Stimulated activated CD4-positive, alpha-beta T cell treated with anti-CD3 and anti-CD28 coated beads, TNF-alpha, amount 100 ng/mL, for 48 hours (primary cell): ENCODE data around the gene MAPK10.
"Not testable (repeated sequence)": the region's sequence is repeated elsewhere in the genome, so short reads cannot be mapped to it uniquely, and the experiment has no call there.

Experiments used
- DNase-seq, 3 donors: peaks; one replicate each; pipeline ENCODE4 v3.0.0-alpha.2; 2020; ENCODE audit warnings: low read depth in 3 of 3

Gene MAPK10

DNA sequence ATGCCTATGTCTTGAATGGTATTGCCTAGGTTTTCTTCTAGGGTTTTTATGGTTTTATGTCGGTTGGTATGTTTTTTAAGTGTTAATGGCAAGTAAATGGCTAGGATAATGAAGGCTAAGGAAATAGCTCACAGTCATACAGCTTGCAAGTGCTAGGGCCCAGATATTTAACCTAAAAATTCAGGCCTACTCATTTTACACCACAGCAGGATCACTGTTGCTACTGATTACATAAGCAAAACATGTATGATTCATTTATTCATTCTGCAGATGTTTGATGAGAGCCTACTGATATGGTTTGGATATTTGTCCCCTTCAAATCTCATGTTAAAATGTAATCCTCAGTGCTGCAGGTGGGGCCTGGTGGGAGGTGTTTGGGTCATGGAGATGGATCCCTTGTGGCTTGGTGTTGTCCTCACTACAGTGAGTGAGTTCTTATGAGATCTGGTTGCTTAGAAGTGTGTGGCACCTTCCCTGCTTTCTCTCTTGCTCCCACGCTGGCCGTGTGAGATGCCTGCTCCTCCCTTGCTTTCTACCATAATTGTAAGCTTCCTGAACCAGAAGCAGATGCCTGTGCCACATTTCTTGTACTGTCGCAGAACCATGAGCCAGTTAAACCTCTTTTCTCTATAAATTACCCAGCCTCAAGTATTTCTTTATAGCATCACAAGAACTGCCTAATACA, 175.5 kb downstream of the MAPK10 start:
- DNase-seq, result no peak

DNA sequence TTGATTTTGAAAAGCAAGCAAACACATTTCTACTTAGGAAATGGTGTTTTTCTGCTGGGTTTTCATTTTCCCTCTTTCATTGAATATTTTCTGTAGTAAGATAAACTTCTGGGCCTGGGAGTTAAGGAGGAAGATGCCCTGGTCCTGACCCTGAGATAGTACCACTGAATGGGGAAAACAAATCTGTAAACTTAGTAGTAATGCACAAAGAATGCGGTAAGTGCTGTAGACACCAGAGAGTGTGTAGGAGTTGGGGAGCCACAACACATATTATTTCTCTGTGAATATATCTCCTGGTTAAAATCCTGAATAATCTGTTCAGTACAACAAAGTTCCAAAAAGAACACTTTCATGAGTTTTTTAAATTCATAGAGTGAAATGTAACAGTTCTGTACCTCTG, 178.3 kb downstream of the MAPK10 start:
- DNase-seq, result no peak

DNA sequence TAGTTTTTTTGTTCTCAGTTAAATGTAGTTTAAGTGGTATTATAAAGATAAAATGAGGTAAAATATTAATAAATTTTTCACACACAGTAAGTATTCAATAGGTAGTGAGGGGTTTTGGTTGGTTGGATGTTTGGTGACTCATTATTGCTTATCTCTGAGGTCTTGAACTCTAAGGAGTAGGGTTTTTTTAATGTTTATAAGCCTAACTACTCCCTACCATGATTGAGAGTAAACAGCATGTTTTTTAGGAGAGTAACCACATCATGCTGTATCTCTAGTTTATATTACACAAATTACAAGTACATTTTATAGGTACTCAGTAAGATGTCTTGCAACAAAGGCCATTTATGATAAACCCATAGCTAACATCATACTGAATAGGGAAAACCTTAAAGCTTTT, 181.6 kb downstream of the MAPK10 start:
- DNase-seq, result no peak

DNA sequence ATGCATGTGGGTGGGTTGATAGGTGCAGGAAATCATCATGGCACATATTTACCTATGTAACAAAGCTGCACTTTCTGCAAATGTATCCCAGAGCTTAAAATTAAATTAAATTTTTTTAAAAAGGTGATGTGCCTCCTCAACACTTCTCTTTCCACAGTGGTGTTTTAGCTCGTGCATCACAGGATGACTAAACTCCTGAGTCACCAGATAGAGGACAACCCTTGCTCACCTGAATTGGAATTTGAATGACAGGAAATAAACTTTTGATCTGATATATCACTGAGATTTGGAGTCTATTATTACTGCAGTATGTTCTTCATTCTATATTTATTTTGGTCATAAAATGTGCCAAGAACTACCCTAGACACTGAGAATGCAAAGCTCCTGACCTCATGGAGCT, 185.3 kb downstream of the MAPK10 start:
- no peak for DNase-seq

DNA sequence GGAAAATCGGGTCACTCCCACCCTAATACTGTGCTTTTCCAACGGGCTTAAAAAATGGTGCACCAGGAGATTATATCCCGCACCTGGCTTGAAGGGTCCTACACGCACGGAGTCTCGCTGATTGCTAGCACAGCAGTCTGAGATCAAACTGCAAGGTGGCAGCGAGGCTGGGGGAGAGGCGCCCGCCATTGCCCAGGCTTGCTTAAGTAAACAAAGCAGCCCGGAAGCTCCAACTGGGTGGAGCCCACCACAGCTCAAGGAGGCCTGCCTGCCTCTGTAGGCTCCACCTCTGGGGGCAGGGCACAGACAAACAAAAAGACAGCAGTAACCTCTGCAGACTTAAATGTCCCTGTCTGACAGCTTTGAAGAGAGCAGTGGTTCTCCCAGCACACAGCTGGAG, 191.5 kb downstream of the MAPK10 start:
- not testable (repeated sequence) for DNase-seq

DNA sequence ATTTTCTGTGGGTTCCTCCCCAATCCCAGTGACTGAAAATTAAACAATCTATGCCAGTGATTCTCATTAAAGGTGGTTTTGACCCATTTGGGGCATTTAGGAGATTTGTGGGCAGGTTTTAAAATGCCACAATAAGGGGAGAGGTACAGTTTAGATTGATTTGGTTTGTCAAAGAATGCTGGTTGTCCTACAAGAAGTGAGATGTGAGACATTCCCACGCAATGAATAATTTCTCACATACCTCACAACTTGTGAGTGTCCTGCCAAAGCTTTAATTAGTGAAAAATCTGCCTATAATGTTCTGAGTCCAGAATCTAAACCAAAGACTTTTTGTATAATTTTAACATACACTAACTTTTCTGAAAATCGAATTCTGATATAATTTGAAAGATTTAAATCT, 199.4 kb downstream of the MAPK10 start:
- no peak for DNase-seq

DNA sequence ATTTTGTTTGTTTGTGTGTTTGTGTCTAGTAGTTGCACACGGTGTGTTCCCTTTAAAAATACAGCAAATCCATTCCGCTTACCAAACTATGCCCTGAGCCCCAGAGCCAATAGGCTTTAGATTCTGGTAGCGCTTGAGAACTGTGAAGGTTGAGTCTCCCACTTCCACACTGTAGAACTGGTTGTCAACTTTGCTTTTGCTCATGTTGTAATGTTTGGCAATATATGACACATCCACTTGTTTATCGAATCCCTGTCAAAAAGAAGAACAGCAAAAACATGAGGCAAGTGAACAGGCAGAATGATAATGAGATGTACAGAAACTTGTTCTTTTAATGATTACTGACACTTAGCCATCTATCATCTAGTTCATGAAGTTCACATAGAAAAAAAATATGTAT, 200.6 kb downstream of the MAPK10 start:
- DNase-seq, result no peak

DNA sequence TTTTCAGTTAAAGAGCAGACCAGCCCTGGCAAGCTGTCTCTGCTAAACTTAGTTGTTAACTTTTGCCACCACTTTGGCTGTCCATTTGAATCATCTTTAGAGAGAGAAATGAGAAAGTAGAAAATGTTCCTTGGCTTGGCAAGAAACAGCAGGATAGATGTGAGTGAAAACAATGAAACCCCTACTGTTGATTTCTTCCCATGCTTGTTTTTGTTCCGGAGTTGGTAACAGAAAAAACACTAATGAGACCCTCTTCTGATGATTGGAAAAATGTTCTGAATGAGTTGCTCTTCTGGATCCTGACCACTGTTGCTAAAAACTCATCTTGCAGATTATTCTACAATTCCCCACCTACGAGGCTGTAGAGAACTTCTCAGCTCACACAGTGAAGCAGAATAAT, 203.3 kb downstream of the MAPK10 start:
- no peak for DNase-seq

DNA sequence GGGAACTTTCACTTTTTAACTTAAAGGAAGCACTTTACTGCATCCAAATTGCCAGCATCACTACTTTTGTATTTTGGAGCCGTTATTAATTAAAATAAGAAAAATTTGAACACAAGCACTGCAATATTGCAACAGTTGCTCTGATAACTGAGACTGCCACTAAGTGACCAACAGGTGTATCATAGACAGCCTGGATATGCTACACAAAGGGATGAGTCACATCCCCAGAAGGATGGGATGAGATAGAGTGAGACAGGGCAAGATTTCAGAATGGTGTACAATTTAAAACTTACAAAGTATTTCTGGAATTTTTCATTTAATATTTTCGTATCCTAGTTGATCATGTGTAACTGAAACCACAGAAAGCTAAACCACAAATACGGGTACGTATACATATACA, 204.1 kb downstream of the MAPK10 start:
- no peak for DNase-seq

DNA sequence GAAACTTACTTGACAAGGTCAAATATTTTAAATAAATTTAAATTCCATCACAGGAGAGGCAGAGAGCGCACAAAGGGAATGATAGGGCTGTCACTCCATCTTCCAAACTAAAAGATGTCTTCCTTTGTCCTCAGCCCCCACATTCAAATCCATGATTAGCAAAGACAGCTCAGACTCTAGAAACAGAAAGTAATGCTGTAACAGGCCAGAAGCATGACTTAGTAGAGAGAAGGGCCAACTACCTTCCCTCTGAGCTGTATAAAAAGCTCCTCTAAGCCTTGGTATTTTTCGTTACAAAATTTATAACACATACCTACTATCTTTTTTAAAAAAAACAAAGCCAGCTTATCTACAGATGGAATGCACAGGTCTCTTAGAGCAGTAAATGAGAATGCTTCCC, 207.4 kb downstream of the MAPK10 start:
- no peak for DNase-seq

DNA sequence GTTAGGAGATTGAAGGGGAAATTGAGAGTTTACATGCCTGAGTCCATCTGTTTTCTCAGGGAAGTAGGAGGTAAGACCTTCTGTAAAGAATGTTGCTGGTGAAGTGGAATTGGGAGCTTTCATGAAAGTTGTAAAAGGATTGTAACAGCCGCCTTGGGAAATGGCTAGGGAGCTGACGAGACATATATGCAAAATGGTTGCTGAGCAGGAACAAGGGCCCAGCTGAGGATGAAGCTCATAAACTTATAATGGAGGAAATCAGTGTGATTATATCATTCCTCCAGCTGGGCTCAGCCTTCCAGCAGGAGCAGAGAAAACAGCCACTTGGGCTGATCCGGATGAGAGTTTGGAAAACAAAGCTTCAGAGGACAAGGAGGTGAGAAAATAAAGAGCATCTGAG, 208.7 kb downstream of the MAPK10 start:
- DNase-seq, result no peak

DNA sequence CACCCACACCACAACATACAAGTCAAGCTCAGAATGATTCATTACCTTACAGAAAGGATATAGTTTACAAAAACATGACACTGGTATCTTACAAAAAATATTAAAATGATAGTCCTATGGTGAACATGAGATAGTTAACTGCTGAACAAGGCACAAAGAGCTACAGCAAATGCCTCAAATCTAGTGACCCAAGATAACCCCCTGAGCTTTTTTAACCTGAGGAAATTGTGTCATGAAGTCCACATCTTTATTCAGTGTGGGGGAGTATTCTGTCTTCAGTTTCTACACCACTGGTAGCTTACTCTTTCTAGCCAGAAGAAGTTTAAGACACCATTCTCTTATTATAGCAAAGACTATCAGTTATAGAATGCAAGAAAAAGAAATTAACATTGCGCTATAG, 218.7 kb downstream of the MAPK10 start:
- DNase-seq, result no peak

DNA sequence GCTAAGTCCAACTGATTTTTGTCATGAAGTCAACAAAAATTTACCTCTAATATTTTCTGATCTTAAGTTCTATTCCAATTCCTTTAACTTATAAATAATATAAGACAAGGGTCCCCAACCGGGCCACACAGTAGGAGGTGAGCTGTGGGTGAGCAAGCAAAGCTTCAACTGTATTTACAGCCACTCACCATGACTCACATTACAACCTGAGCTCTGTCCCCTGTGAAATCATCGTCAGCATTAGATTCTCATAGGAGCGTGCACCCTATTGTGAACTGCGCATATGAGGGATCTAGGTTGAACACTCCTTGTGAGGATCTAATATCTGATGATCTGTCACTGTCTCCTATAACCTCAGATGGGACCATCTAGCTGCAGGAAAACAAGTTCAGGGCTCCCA, 227.4 kb downstream of the MAPK10 start:
- DNase-seq, result no peak

DNA sequence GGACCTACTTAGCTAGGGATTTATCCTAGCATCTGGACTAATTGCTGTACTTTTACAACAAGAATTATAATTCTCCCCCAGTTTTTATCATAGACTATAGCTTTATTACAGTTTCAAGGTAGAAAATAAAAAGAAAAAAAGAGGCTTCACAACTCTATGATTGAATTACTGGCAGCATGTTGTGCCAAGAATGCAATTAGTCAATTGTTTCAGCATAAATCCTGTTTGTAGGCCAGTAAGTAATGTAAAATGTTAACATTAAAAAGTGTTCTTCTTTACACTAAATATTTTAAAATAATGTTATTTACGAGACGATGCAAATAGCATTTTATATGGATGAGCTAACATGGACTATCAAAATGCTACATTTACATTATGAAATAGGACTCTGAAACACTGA, 228.4 kb downstream of the MAPK10 start:
- DNase-seq, result no peak

DNA sequence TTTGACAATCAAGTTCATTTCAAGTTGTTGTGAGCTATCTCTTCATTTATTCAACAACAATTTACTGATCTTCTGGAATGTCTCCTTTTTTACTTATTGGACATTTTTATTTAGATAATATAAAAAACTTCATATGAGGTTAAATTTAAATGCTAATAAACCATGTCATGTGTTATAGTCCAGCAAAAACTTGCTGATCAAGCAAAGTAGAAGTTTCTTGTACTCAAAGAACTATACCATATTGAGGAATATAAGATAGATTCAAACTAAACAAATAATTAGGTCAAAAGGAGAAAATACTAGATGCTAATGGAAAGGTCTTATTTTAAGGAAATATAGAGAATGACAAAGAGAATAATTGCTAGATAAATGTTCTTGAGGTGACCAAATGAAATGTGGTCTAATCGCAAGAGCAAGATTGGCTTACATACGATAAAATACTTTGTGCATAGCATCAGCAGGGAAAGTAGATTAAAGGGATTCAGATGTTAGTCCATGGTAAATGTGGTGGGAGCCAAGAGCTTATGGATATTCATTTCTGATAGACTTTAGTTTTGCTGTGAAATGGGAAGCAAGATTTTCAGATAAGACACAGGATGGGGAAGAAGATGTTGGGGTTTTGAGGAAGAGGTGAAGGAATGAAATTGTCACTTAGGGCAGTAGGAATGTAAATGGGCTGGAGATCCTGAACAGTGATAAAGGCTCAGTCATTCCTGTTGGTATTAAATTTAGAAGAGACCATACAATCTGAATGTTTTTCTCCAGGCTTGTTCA, 229.5 kb downstream of the MAPK10 start:
- DNase-seq, result no peak

DNA sequence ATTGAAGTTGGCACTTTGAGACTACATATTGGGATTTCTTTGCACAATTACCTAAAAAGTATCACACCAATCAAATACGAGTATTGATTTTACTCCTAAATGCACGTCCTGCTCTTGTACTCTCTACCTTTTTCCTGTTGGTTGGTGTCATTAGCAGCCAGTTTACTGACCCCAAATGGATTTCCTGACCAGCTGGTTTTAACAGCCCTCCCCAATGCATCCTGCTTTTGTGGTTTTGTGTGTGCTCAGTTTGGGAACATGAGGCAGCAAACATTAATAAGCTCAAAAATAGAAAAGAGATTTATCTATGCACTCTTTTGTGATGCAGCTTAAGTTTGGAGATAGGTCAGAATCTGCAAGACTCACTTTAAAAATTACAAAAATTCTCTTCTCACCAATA, 230.3 kb downstream of the MAPK10 start:
- no peak for DNase-seq

DNA sequence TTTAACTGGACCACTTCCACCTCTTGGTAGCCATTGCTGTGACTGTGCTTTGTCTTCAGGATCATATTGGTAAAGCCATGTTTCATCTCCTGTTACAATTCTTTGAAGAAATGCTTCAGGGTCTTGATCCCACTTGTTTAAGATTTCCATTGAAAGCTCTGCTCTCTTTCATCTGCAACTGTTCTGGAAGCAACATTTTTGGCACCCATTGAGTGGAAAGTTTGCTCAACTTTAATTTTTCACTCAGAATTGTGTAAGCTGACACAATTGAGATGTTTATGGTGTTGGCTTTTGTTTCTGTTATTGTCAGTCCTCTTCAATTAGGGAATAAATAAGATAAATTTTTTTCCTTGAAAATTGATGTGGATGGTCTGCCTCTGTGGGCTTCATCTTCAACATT, 237.4 kb downstream of the MAPK10 start:
- DNase-seq, result no peak

DNA sequence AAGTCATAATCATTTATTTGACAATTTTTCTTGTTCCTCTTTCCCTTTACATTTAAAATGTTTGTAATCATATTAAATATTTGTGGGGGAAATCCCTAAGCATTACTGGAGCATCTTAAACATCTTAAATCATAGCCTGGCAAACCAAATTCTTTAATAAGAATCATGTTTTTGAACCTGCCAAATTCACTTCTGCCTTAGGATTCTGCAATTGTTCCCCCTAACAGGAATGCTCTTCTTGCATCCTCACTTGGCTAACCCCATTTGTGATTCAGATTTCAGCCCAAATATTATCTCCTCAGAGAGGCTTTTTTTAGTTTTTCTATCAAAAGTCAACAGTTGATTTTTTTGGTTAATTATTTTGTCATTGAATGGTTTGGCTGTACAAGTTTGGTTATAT, 241.1 kb downstream of the MAPK10 start:
- DNase-seq, result no peak

DNA sequence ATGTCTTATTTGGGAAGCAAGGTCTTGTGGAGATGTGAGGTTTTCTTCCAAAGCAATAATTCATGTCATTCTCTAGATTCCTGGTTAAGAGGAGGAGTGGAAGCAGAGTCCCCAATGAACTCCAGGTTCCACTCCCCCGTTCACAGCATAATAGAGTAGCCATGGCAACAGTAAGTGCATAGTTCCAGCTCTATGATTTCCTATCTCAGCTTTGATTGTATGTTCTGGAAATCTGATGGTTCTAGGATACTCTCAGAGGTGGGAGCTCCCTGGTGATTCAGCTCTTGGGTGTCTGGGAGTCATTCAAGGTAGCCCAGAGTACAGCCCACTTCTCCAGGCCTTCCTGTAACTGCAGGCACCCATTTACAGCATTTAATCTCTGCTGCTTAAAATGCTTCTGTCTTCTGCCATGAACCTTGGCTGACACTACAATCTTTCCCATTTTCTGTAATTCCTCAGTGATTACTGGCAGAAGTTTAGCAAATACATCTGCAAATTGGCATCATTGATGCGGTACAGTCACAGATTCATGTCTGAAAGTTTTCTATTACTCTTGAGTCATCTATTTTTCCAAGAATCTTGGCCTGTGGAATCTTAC, 242.0 kb downstream of the MAPK10 start:
- no peak for DNase-seq

DNA sequence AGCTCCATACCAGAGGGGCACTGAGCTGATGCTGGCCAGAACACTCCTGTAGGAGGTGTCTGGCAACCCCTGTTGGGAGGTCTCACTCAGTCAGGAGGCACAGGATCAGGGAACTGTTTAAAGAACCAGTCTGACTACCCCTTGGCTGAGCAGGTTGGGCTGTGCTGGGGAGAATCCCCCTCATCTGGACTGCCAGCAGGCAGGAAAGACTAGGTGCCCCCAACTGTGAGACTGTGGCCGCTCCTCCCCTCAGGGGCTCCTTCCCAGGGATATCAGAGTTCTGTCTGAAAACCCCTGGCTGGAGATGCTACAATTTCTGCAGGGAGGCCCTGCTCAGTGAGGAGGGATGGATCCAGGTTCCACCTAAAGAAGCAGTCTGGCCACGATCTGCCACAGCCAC, 245.3 kb downstream of the MAPK10 start:
- no peak for DNase-seq

DNA sequence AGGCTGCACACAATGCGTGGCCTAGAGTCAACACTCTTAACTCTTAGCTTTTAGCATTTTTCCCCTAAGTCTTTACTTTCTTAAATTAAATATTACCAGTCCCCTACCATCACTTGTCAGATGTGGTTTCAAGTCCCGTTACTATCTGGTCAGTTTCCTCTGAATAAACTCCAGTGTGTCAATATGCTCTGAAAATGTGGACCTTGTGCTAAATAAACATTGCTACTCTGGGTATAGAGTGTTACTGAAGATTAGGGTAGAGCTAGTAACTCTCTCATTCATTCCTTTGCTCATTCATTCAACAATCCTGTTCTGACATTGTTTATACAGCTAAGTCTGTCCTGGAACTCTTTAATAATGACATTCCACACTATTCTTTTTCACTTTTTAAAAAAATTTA, 251.0 kb downstream of the MAPK10 start:
- DNase-seq, result no peak

DNA sequence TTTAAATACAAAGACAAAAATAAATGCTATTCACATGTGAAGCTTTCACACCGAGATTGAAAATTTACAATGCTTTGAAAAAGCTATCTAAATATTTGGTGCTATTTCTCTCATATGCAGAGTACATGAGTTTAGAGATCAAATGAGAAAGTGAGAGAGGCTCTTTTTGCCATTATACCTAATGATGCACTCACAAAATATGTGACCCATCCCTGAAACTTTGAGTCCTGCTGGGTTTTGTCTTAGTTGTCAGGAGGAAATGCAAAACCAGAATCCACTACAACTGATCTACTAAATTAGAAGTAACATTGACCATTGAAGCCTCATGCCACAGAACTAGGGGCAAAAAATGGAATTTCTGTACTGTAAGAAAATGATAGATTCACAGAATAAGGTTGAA, 251.7 kb downstream of the MAPK10 start:
- no peak for DNase-seq

DNA sequence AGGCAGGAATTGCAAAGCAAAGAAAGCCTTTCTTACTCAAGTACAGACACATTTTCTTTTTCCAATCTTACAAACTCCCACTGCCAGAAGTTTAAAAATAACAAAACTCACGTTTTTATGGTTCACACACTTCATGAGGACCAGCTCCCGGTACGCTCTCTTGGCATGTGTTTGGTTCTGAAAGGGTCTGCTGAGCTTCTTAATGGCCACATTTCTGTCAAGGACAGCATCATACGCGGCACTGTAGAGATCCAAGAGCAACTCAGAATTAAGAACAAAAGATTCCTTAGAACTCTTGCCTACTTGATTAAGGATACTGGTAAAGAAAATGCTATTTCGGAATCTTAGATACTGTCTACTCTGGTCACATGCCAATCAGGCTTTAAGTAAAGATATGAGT, 252.7 kb downstream of the MAPK10 start:
- DNase-seq, result no peak
